HG03575 (cell line): Measurements from ENCODE around the gene TJP3.

ENCODE experiments used
- ATAC-seq: cut with Tn5 transposase; IDR thresholded peaks from one replicate; pipeline ENCODE4 v1.9.1; 2021; ENCODE audit not compliant: unreplicated experiment, insufficient number of reproducible peaks, low FRiP score; ENCODE audit errors: extremely low read depth

Gene TJP3

DNA sequence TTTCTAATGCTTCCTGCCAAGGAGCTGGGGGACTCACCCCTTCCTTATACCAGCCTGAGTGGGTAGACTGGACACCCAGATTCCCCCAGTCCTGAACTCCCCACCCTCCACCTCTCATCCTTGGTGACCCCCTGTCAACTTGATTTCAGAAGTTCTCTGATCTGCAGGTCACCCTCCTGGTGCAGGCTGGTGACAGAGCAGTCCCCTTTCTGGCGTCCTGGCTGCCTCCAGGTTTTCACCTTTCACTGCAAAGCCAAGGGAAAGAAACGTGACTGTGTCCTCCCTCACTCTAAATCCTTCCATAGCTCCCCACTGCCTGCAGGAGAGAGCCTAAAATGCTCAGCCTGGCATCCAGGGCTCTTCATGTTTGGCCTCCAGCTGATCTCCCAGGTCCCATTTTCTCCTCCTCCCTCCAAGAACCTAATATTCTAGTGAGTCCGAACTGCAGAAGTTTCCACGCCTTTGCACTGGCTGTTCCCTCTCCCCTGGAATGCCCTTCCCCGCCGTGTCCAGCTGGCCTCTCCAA is 82.1 kb downstream of the TJP3 start:
- no peak for ATAC-seq

DNA sequence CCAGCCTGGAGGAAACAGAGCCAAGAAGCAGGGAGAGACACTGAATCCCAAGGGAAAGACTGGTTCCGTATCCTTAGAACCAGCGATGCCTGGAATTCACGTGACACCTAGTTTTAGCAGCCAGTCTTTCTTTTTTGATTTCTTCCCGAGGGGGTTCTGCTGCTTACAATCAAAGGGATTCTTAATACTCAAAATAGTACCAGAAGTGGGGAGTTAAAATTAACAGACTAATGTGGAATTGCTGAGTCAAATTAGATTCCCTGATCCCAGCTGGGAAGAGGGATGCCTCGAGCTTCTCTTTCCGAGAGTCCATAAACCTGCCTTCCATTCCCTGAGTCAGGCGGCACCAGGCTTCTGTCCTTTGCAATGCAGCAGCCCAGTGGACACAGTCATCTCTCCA is 82.8 kb downstream of the TJP3 start:
- no peak for ATAC-seq

DNA sequence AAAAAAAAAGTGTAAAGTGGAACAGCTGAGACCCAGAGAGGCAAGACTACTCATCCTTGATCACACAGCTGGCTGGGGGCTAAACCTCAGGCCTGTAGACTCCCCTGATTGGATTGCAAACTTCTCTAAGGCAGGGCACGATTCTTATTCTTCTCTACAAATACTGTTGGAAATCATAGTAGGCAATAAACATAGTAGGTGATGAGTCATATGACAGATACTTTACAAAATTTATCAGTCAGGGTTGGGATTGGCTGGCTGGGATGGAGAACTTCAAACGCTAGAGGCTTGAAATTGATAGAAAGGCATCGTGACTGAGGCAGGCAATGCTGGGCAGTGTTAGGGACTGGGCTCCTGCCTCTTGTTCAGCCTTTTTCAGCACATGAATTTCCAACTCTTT is 83.9 kb downstream of the TJP3 start:
- ATAC-seq = no peak

DNA sequence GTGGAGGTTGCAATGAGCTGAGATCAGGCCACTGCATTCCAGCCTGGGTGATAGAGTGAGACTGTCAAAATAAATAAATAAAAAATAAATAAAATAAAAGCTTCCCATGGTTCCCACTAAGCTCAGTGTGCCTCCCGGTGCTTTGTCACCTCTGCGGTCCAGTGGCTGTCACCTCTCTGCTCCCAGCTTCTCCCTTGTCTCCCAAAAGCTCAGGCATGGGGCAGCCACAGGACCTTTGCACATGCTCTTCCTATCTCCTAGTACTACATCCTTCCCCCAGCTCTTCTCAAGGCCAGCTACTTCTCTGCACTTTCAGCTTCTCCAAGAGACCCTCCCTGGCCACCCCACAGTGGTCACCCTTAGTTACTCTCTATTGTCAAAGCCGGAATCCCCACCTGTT is 85.6 kb downstream of the TJP3 start:
- no peak for ATAC-seq

DNA sequence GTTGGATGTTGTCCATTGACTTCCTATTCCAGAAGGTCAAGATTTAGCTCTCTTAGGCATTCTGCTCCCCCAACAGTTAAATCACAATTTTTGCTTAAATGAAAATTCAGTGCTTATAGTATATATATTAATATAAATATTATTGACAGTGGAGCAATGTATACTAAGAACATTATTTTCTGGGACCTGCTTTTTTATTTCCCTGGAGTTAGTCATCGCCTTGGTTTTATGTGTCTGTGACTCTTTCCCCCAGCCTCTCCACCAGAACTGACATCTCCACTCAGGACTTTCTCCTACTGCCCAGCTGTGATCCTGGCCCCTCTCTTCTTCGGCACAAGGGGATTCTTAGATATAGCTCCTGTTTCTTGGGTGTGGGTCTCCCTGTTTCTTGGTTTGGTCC is 88.2 kb downstream of the TJP3 start:
- ATAC-seq = no peak

DNA sequence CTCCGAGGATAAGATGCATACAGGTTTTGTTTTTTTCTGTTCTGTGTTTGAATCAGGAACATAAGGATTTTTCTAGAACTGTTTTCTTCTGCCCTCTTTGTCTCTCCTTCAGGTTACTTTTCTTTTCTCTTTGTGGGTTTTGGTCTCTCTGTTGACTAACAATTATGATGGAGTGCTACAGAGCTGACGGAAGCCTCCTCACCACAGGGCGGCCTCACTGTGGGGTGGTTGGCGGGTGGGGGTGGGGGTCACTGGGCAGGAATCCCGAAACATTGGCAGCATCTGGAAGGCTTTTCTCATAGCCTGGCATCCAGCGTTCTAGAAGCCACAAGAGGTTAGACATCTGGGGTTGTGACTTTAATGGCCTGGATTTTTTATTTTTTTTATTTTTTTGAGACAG is 90.0 kb downstream of the TJP3 start:
- ATAC-seq = no peak
